WTC11 (cell line): ENCODE data around the gene TEX26.

ENCODE experiments used
- ATF6 ChIP-seq: sonication (generic); formaldehyde crosslinking; IDR thresholded peaks from 2 replicates; pipeline ENCODE4 v1.8.1; 2023; ENCODE audit warnings: mild to moderate bottlenecking, missing genetic modification reagents
- CBFB ChIP-seq: sonication (generic); formaldehyde crosslinking; IDR thresholded peaks from 2 replicates; pipeline ENCODE4 v1.8.1; 2022; ENCODE audit warnings: mild to moderate bottlenecking, low read depth, missing genetic modification reagents
- CREB1 ChIP-seq: sonication (generic); formaldehyde crosslinking; IDR thresholded peaks from 2 replicates; pipeline ENCODE4 v1.8.0; 2023; ENCODE audit warnings: mild to moderate bottlenecking, missing genetic modification reagents
- CTCF ChIP-seq: fragments of 200-600 bp; IDR thresholded peaks from 2 replicates; pipeline ENCODE4 v1.8.0; 2022; ENCODE audit warnings: antibody characterized with exemption
- ETV6 ChIP-seq: sonication (generic); formaldehyde crosslinking; IDR thresholded peaks from 2 replicates; pipeline ENCODE4 v1.8.1; 2022; ENCODE audit warnings: mild to moderate bottlenecking, missing genetic modification reagents
- FOXP1 ChIP-seq: sonication (generic); formaldehyde crosslinking; IDR thresholded peaks from 2 replicates; pipeline ENCODE4 v1.8.0; 2022; ENCODE audit warnings: missing genetic modification reagents, mild to moderate bottlenecking, moderate library complexity, borderline replicate concordance
- HMGA2 ChIP-seq: fragments of 250-450 bp; sonication (Bioruptor Pico); IDR thresholded peaks from 2 replicates; pipeline ENCODE4 v1.4.0; 2021; ENCODE audit warnings: mild to moderate bottlenecking, moderate library complexity
- KAT7 ChIP-seq: sonication (generic); formaldehyde crosslinking; IDR thresholded peaks from 2 replicates; pipeline ENCODE4 v1.8.1; 2023; ENCODE audit warnings: missing genetic modification reagents, mild to moderate bottlenecking, borderline replicate concordance
- PREB ChIP-seq: sonication (generic); formaldehyde crosslinking; IDR thresholded peaks from 2 replicates; pipeline ENCODE4 v1.8.1; 2022; ENCODE audit warnings: mild to moderate bottlenecking, missing genetic modification reagents, moderate library complexity, borderline replicate concordance
- SMAD3 ChIP-seq: sonication (generic); formaldehyde crosslinking; IDR thresholded peaks from 2 replicates; pipeline ENCODE4 v1.8.0; 2022; ENCODE audit warnings: missing genetic modification reagents, mild to moderate bottlenecking, borderline replicate concordance
- SMAD4 ChIP-seq: sonication (generic); formaldehyde crosslinking; IDR thresholded peaks from 2 replicates; pipeline ENCODE4 v1.8.0; 2022; ENCODE audit warnings: mild to moderate bottlenecking, missing genetic modification reagents
- SP1 ChIP-seq: sonication (generic); formaldehyde crosslinking; conservative IDR thresholded peaks from 2 replicates; pipeline ENCODE4 v1.8.1; 2022; ENCODE audit warnings: missing genetic modification reagents
- TCF7 ChIP-seq: sonication (generic); formaldehyde crosslinking; IDR thresholded peaks from 2 replicates; pipeline ENCODE4 v1.8.0; 2022; ENCODE audit warnings: mild to moderate bottlenecking, low read depth, missing genetic modification reagents, moderate library complexity
- ZBTB21 ChIP-seq: sonication (generic); formaldehyde crosslinking; IDR thresholded peaks from 2 replicates; pipeline ENCODE4 v1.8.1; 2023; ENCODE audit warnings: mild to moderate bottlenecking, missing genetic modification reagents, borderline replicate concordance

GRCh38 chr13:30982906-30983305 lies 50.5 kb downstream of the TEX26 start:
- TF ChIP-seq CTCF (no peak), SMAD3 (CRISPR knock-in tag) (no peak), ETV6 (CRISPR knock-in tag) (no peak), PREB (CRISPR knock-in tag) (no peak), TCF7 (CRISPR knock-in tag) (no peak), SMAD4 (CRISPR knock-in tag) (no peak), CBFB (CRISPR knock-in tag) (no peak), HMGA2 (CRISPR knock-in tag) (no peak), ZBTB21 (CRISPR knock-in tag) (no peak), FOXP1 (CRISPR knock-in tag) (no peak), KAT7 (CRISPR knock-in tag) (no peak), ATF6 (no peak), CREB1 (CRISPR knock-in tag) (no peak), SP1 (no peak)
